Naive thymus-derived CD4-positive, alpha-beta T cell (primary cell): ENCODE results near the gene AEN. TPM values are rescaled to one million over a fixed set of nuclear protein-coding genes. Genes with fewer than 3 reads are reported as not detected.

Experiments used
- ATAC-seq: fragments of 150-1000 bp; cut with Tn5 transposase; 2 replicates; pipeline ENCODE4 v1.10.0; 2021; ENCODE audit warnings: mild to moderate bottlenecking, moderate library complexity
- CTCF ChIA-PET: fragments of 350-600 bp; sonication (Branson Sonifier 250); formaldehyde crosslinking; loops from one replicate; lab custom pipeline; 2021; ENCODE audit warnings: antibody characterized with exemption; lab: Charles Lee
- POLR2A ChIA-PET: fragments of 350-600 bp; sonication (Branson Sonifier 250); formaldehyde crosslinking; loops from one replicate; lab custom pipeline; 2021; ENCODE audit warnings: antibody characterized with exemption, inconsistent platforms; lab: Charles Lee
- DNase-seq, 9 donors: peaks; one replicate each; pipeline versions ENCODE4 v3.0.0 to v3.0.0-alpha.2; 2020 to 2022; ENCODE audit warnings: mixed read lengths in 1 of 9
- H3K27ac ChIP-seq: one replicate; pipeline ENCODE4 v1.7.0; 2013; ENCODE audit warnings: mild to moderate bottlenecking, low read depth, low read length, moderate library complexity
- H3K27me3 ChIP-seq, 2 donors: one replicate each; pipeline ENCODE4 v1.7.0; 2013; ENCODE audit warnings: low read length in 2 of 2, mild to moderate bottlenecking in 2 of 2, moderate library complexity in 2 of 2; ENCODE audit not compliant: control insufficient read depth in 2 of 2, insufficient read depth in 2 of 2
- H3K36me3 ChIP-seq, 3 experiments: 1 replicate in 2 of 3; 2 replicates in 1 of 3; pipeline ENCODE4 v1.7.0; 2013; ENCODE audit warnings: low read length in 3 of 3, mild to moderate bottlenecking in 3 of 3, moderate library complexity in 1 of 3; ENCODE audit not compliant: insufficient read depth in 3 of 3, control insufficient read depth in 2 of 3
- H3K4me1 ChIP-seq, 2 donors: one replicate each; pipeline ENCODE4 v1.7.0; 2013; ENCODE audit warnings: low read length in 2 of 2, mild to moderate bottlenecking in 2 of 2, moderate library complexity in 1 of 2; ENCODE audit not compliant: control insufficient read depth in 2 of 2, insufficient read depth in 2 of 2
- H3K4me3 ChIP-seq: 2 replicates; pipeline ENCODE4 v1.7.0; 2013; ENCODE audit warnings: mild to moderate bottlenecking, low read length
- H3K9me3 ChIP-seq, 3 experiments: 1 replicate in 2 of 3; 2 replicates in 1 of 3; pipeline ENCODE4 v1.7.0; 2013; ENCODE audit warnings: low read length in 3 of 3; ENCODE audit not compliant: control insufficient read depth in 2 of 3
- H3K27ac Mint-ChIP-seq, 9 donors: one replicate each; pipeline ENCODE4 v1.8.0; 2020 to 2022; ENCODE audit warnings: mixed read lengths in 9 of 9, mild to moderate bottlenecking in 8 of 9, moderate library complexity in 5 of 9, inconsistent platforms in 2 of 9
- H3K27me3 Mint-ChIP-seq, 5 donors: one replicate each; pipeline ENCODE4 v1.8.0; 2021 to 2022; ENCODE audit warnings: mixed read lengths in 5 of 5, mild to moderate bottlenecking in 1 of 5
- H3K36me3 Mint-ChIP-seq, 5 donors: one replicate each; pipeline ENCODE4 v1.8.0; 2020 to 2022; ENCODE audit warnings: mixed read lengths in 5 of 5, mild to moderate bottlenecking in 3 of 5, inconsistent platforms in 1 of 5
- H3K4me1 Mint-ChIP-seq, 7 donors: one replicate each; pipeline ENCODE4 v1.8.0; 2020 to 2022; ENCODE audit warnings: mixed read lengths in 7 of 7, mild to moderate bottlenecking in 3 of 7, inconsistent platforms in 1 of 7
- H3K4me3 Mint-ChIP-seq, 10 donors: one replicate each; pipeline ENCODE4 v1.8.0; 2020 to 2022; ENCODE audit warnings: mild to moderate bottlenecking in 10 of 10, mixed read lengths in 10 of 10, moderate library complexity in 6 of 10, inconsistent platforms in 2 of 10
- H3K9me3 Mint-ChIP-seq, 11 donors: one replicate each; pipeline ENCODE4 v1.8.0; 2020 to 2022; ENCODE audit warnings: mixed read lengths in 11 of 11, mild to moderate bottlenecking in 4 of 11, inconsistent platforms in 1 of 11, moderate library complexity in 1 of 11
- intact Hi-C, 2 donors: fragments of 100-400 bp; cut with micrococcal nuclease; formaldehyde crosslinking; loops; one replicate each; pipeline ENCODE4 v1.15.1; 2023
- polyA plus RNA-seq, 2 donors: library from polyadenylated mRNA; unstranded; fragments of 300-500 nt; fragmentation: Illumina TruSeq; gene quantifications; one replicate each; pipeline ENCODE4 v1.2.3, GENCODE V29; 2021
- total RNA-seq, 6 experiments: library from RNA in 5 of 6; stranded (reverse) in 5 of 6; gene quantifications; 1 replicate in 5 of 6; 2 replicates in 1 of 6; pipeline ENCODE4 v1.2.3 and lab custom pipeline; 2021 to 2026

The AEN gene
- total and polyA plus RNA-seq, 7 experiments from 2014 or later = 20.2 to 52.1 (median 31.7) TPM

DNA sequence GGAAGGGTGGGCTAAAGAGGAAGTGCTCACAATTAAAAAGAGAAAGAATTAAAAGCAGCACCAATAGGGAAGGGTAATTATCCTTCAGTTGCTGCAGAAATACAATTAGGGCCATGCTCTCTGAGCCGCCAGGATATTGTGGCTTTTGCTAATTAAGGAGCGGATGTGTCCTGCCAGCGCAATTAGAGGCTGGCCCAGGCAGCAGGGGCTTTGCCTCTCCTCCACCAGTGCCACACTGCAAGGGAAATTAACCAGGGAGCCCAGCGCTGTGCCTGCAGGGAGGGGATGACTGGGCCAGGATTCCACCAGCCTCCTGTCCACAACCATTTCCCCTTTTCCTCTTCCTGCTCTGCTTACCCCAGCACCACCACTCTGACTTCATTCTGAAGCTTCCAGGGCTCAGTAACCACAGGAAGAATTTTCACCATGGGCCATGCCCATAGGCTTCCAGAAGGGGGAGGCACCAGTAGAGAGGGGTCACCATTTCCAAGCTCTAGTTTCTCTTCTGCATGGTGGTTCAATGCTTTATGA, 10.4 kb upstream of the AEN start:
- Mint-ChIP-seq H3K27me3 (peaks cover 44 to 72% (median 64%) of the 10 kb centered on the region in 5 donors), H3K9me3 (peaks cover 0 to 3% (median 0%) of the 10 kb centered on the region in 11 donors), H3K4me1 (peaks cover 0 to 10% (median 6%) of the 10 kb centered on the region in 7 donors), H3K36me3 (peaks cover 0 to 15% (median 2%) of the 10 kb centered on the region in 5 donors), H3K27ac (no peak overlapping the region), H3K4me3 (no peak overlapping the region)
- Histone ChIP-seq H3K4me1 (peaks cover 0 to 2% of the 10 kb centered on the region in 2 donors), H3K4me3 (no peak overlapping the region), H3K9me3 (no peaks in the 10 kb centered on the region), H3K36me3 (no peaks in the 10 kb centered on the region), H3K27ac (no peak overlapping the region), H3K27me3 (peaks cover 0 to 3% of the 10 kb centered on the region in 2 donors)
- DNase-seq (no peak), ATAC-seq (peak; percentile 58)
- ChIA-PET POLR2A (no interaction called here), CTCF (no interaction called here)
- intact Hi-C loops = no loop called here

DNA sequence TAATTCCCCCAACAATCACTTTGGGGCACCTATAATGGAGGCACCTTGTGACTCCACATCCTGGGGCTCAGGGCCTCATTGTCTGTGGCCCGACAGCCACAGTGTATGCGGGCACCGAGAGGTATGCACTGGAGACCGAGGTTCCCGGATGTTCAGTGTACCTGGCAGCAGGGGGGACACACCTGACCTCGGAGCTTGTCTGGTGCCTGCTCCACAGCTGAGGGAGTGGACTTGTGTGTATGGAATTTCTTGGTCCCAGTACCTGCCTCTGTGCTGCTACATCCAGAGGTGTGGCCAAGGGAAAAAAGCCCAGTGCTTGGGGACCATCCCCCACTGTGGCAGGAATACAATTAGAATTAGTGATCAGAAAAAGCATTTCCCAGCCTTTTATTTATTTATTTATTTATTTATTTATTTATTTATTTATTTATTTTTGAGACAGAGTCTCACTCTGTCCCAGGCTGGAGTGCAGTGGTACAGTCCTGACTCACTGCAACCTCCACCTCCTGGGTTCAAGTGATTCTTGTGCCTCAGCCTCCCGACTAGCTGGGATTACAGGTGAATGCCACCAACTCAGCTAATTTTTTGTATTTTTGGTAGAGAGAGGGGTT, 8.8 kb upstream of the AEN start:
- H3K36me3 ChIP-seq = no peaks in the 10 kb centered on the region
- ATAC-seq = no peak
- DNase-seq = no peak
- H3K27me3 ChIP-seq = no peaks in the 10 kb centered on the region
- Mint-ChIP-seq H3K27me3 (peaks cover 29 to 56% (median 48%) of the 10 kb centered on the region in 5 donors), H3K9me3 (peaks cover 0 to 3% (median 0%) of the 10 kb centered on the region in 11 donors), H3K27ac (no peak overlapping the region), H3K36me3 (peaks cover 0 to 15% (median 0%) of the 10 kb centered on the region in 5 donors), H3K4me1 (peaks cover 0 to 1% (median 0%) of the 10 kb centered on the region in 7 donors), H3K4me3 (no peak overlapping the region)
- intact Hi-C loops = no loop called here
- CTCF ChIA-PET = interaction anchor here (1.5 kb wide), 1 partner anchor 26 kb away, joined by 5 read pairs; the partner anchor contains the start of gene ISG20
- H3K9me3 ChIP-seq = no peaks in the 10 kb centered on the region
- no peaks in the 10 kb centered on the region for H3K4me1 ChIP-seq
- POLR2A ChIA-PET = interaction anchor here (1.0 kb wide), 1 partner anchor 9 kb away, joined by 3 read pairs; the partner anchor contains the start of gene AEN
- H3K27ac ChIP-seq = no peak overlapping the region
- no peak overlapping the region for H3K4me3 ChIP-seq

DNA sequence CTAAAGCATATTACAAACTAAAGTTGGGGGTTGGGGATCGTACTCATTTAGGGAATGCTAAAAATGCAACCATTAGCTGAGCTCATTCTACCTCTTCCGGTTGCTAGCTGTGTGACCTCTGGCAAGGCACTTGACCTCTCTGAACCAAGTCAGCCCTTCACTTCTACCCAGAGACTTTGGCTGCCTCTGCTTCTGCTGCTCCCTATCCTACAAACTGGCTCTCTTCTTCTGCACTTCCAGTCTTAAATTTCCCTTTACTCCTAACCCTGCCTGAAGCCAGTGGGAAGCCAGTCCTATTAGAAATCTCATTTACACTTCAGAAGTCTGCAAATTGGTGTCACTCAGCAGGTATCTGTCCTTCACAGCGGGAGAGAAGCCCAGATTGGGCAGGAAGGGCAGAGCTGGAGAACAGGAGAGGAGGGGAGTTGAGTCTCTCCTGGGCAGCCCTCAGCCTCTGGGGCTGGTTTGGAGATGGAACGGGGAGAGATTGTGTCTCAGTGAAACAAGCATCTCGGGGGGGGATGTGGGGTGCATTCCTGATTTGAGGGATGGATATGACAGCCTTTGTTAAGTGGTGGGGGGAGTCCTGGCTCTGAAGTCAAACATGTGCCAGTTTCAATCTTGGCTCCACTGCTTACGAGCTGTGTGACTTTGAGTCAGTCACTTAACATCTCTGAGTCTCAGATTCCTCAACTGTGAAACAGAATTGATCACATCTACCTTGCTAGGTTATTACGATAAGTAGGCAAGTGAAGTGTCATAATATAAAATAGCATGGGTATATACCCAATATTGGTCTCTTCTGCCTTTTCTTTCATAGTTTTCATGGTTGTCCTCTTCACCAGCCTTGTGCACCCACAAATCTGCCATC, 7.8 kb upstream of the AEN start:
- intact Hi-C loops = no loop called here
- Mint-ChIP-seq H3K36me3 (peaks cover 0 to 13% (median 0%) of the 10 kb centered on the region in 5 donors), H3K27me3 (peaks cover 20 to 48% (median 38%) of the 10 kb centered on the region in 5 donors), H3K9me3 (peaks cover 0 to 1% (median 0%) of the 10 kb centered on the region in 11 donors), H3K27ac (no peak overlapping the region), H3K4me1 (peaks cover 0 to 1% (median 0%) of the 10 kb centered on the region in 7 donors), H3K4me3 (no peak overlapping the region)
- Histone ChIP-seq H3K9me3 (no peaks in the 10 kb centered on the region), H3K36me3 (no peaks in the 10 kb centered on the region), H3K4me3 (no peak overlapping the region), H3K27ac (no peak overlapping the region), H3K27me3 (no peaks in the 10 kb centered on the region), H3K4me1 (no peaks in the 10 kb centered on the region)
- ChIA-PET CTCF (no interaction called here), POLR2A (interaction anchor here (0.6 kb wide), 1 partner anchor 25 kb away, joined by 3 read pairs; the partner anchor contains the start of gene ISG20)
- DNase-seq (no peak), ATAC-seq (no peak)

DNA sequence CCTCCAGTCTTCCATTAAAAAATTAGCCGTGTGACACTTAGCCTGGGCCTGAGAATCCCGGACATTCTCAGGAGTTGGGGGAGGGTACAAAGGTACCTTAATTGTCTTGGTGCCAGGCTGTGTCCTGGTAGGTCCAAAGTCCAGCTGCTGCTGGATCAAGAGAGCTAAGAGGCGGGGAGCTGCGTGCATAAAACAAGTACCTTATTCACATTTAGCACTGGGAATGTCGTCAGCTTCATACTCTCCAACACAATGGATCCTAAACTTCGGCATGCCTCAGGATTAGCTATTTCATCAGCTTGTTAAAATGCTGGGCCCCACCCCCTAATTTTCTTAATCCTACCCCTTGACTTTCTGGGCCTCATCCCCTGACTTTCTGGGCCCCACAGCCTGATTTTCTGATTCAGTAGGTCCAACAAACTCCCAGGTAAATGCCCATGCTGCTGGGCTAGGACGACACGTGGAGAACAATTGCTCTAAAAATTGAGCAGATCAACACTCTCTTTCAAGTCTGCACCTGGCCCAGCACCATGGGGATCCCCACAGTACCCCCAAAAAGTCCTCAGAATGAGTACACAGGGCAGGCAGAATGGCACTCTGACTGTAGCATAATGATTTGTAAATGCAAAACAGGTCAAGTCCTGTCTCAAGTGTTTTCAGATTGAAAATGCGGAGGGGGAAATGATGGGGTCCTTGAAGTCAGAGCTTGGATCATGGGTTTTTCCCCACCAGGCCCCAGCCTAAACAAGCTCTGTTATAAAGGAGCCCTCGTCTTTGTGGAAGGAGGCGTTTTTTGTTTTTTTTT, 5.6 kb upstream of the AEN start:
- Mint-ChIP-seq H3K9me3 (no peaks in the 10 kb centered on the region), H3K27ac (no peak overlapping the region), H3K4me3 (no peak overlapping the region), H3K36me3 (no peaks in the 10 kb centered on the region), H3K4me1 (peaks cover 0 to 1% (median 0%) of the 10 kb centered on the region in 7 donors), H3K27me3 (peaks cover 6 to 33% (median 22%) of the 10 kb centered on the region in 5 donors)
- no peaks in the 10 kb centered on the region for H3K27me3 ChIP-seq
- no peaks in the 10 kb centered on the region for H3K4me1 ChIP-seq
- ATAC-seq (no peak), DNase-seq (no peak)
- POLR2A ChIA-PET = interaction anchor here (2.0 kb wide), 1 partner anchor 9 kb away, joined by 5 read pairs; no protein-coding TSS in a partner anchor
- no peak overlapping the region for H3K27ac ChIP-seq
- H3K4me3 ChIP-seq = no peak overlapping the region
- no peaks in the 10 kb centered on the region for H3K9me3 ChIP-seq
- intact Hi-C loops = no loop called here
- H3K36me3 ChIP-seq = no peaks in the 10 kb centered on the region
- CTCF ChIA-PET = interaction anchor here (1.2 to 1.7 kb wide), 2 partner anchors 23 to 49 kb away, joined by 3 to 4 read pairs; partner anchors contain the start of gene ISG20

DNA sequence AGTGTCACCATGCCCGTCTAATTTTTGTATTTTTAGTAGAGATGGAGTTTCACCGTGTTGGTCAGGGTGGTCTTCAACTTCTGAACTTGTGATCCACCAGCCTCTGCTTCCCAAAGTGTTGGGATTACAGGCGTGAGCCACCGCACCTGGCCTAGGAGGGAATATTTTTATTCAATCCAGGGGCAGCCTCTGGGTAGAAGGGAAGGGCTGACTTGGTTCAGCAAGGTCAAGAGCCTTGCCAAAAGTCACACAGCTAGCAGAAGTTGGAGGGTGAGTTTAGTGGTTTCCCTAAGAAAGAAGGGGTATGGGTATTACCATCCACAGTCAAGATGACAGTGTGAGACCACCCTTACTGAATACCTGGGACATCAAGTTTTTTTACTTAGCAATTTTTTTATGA, 4.9 kb upstream of the AEN start:
- H3K9me3 ChIP-seq = no peaks in the 10 kb centered on the region
- DNase-seq = no peak
- H3K4me1 ChIP-seq = peaks cover 3 to 4% of the 10 kb centered on the region in 2 donors
- Mint-ChIP-seq H3K4me3 (no peak overlapping the region), H3K27me3 (peaks cover 0 to 25% (median 16%) of the 10 kb centered on the region in 5 donors), H3K9me3 (no peaks in the 10 kb centered on the region), H3K4me1 (peaks cover 0 to 7% (median 6%) of the 10 kb centered on the region in 7 donors), H3K27ac (no peak overlapping the region), H3K36me3 (no peaks in the 10 kb centered on the region)
- no peaks in the 10 kb centered on the region for H3K27me3 ChIP-seq
- H3K36me3 ChIP-seq = no peaks in the 10 kb centered on the region
- ChIA-PET POLR2A (no interaction called here), CTCF (interaction anchor here (1.2 to 1.7 kb wide), 2 partner anchors 23 to 48 kb away, joined by 3 to 4 read pairs; partner anchors contain the start of gene ISG20)
- H3K27ac ChIP-seq = no peak overlapping the region
- no peak overlapping the region for H3K4me3 ChIP-seq
- ATAC-seq = no peak
- intact Hi-C loops = no loop called here
